ENCODE data around the gene CNOT8.

DNA sequence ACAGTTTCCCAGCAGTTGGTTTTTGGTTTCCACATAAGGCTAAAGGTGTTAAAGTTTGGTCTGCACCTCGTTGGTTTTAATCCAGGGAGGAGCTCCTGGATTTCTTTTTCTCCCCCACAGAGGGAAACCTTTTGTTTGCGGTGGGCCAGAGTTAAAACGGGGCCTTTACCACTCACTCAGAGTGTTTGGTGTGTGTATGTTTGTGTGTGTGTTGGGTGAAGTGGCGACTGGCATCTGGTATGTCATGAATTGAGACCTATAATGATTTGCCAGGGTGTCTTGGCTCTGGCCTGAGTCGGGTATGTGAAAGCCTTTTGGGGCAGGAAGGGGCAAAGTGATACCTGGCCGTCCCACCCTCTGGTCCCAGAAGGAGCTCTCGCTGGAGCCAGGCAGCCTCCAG lies 38.9 kb upstream of the CNOT8 start:
- no peak for TF ChIP-seq POLR2A (IDR thresholded peaks at IDR 0.05; ENCODE audit: low read depth, low read length)
- TF ChIP-seq, protein P1, sequence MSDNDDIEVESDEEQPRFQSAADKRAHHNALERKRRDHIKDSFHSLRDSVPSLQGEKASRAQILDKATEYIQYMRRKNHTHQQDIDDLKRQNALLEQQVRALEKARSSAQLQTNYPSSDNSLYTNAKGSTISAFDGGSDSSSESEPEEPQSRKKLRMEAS (IDR thresholded peaks at IDR 0.05; ENCODE audit: insufficient read depth, insufficient read length): no peak
- TF ChIP-seq, protein P2, sequence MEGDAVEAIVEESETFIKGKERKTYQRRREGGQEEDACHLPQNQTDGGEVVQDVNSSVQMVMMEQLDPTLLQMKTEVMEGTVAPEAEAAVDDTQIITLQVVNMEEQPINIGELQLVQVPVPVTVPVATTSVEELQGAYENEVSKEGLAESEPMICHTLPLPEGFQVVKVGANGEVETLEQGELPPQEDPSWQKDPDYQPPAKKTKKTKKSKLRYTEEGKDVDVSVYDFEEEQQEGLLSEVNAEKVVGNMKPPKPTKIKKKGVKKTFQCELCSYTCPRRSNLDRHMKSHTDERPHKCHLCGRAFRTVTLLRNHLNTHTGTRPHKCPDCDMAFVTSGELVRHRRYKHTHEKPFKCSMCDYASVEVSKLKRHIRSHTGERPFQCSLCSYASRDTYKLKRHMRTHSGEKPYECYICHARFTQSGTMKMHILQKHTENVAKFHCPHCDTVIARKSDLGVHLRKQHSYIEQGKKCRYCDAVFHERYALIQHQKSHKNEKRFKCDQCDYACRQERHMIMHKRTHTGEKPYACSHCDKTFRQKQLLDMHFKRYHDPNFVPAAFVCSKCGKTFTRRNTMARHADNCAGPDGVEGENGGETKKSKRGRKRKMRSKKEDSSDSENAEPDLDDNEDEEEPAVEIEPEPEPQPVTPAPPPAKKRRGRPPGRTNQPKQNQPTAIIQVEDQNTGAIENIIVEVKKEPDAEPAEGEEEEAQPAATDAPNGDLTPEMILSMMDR (IDR thresholded peaks at IDR 0.05; ENCODE audit: extremely low read depth in 1 of 2, insufficient read depth in 1 of 2, low read depth in 1 of 2, low read length in 2 of 2): no peak

Measured in endothelial cell of umbilical vein (primary cell).